BJ (cell line): Measurements from ENCODE around the gene TGM2. TPM values are rescaled to one million over a fixed set of nuclear protein-coding genes. Genes with fewer than 3 reads are reported as not detected.
A peak's percentile ranks its signal among the peaks of the same experiment; 100 is the strongest.

Experiments used
- CTCF ChIA-PET: fragments of 350-600 bp; formaldehyde crosslinking; extraction: SDS; loops from one replicate; lab custom pipeline; 2021; ENCODE audit warnings: antibody characterized with exemption, inconsistent platforms; lab: Yijun Ruan, JAX
- POLR2A ChIA-PET: fragments of 300-600 bp; sonication (Branson Sonifier 250); formaldehyde crosslinking; extraction: SDS; loops from one replicate; lab custom pipeline; 2021; ENCODE audit warnings: antibody characterized with exemption; lab: Charles Lee
- DNase-seq: peaks from one replicate; pipeline ENCODE4 v3.0.0-alpha.2; 2011; ENCODE audit warnings: low read depth
- H3K27me3 ChIP-seq: 2 replicates; pipeline ENCODE4 v1.6.0; 2011; ENCODE audit warnings: low read length; ENCODE audit not compliant: control insufficient read depth, insufficient read depth
- H3K36me3 ChIP-seq: 2 replicates; pipeline ENCODE4 v1.5.1; 2011; ENCODE audit warnings: low read length; ENCODE audit not compliant: control insufficient read depth, insufficient read depth
- H3K4me3 ChIP-seq: 2 replicates; pipeline ENCODE4 v1.5.1; 2011; ENCODE audit warnings: low read depth, mild to moderate bottlenecking, control low read depth, low read length
- CTCF ChIP-seq: IDR thresholded peaks from 2 replicates; pipeline ENCODE4 v1.5.1; 2011; ENCODE audit warnings: low read depth, mild to moderate bottlenecking, control low read depth, inconsistent platforms, low read length, moderate library complexity; ENCODE audit not compliant: insufficient read depth
- polyA plus RNA-seq: library from polyadenylated mRNA; depleted of rRNA; stranded (reverse); fragments of >200 nt; gene quantifications from 2 replicates; pipeline ENCODE4 v1.2.3, GENCODE V29; 2011

TGM2 gene
- polyA plus RNA-seq, 1 experiment, result 397 TPM

GRCh38 chr20:38125157-38126056 is 39.7 kb downstream of the TGM2 start:
- CTCF ChIA-PET, result interaction anchor here (1.1 to 3.2 kb wide), 5 partner anchors 16 to 96 kb away, joined by 3 to 11 read pairs (median 4); no protein-coding TSS in a partner anchor
- DNase-seq, result no peak

GRCh38 chr20:38123021-38123587 is 42.0 kb downstream of the TGM2 start:
- Histone ChIP-seq H3K27me3 (no peaks in the 10 kb centered on the region), H3K36me3 (no peaks in the 10 kb centered on the region), H3K4me3 (no peak overlapping the region)
- no peak for DNase-seq
- no peak for TF ChIP-seq CTCF
- POLR2A ChIA-PET, result interaction anchor here (0.6 kb wide), 1 partner anchor 21 kb away, joined by 3 read pairs; no protein-coding TSS in a partner anchor
- CTCF ChIA-PET, result interaction anchor here (1.2 to 2.6 kb wide), 4 partner anchors 13 to 98 kb away, joined by 3 to 11 read pairs (median 4); no protein-coding TSS in a partner anchor

More at GRCh38 chr20:38125157-38126056, 39.7 kb downstream of the TGM2 start:
- TF ChIP-seq CTCF, result 0 out of 2 replicates have a peak, but pooled peaks have one; percentile 12
- POLR2A ChIA-PET, result no interaction called here
- Histone ChIP-seq H3K4me3 (no peak overlapping the region), H3K36me3 (peaks cover 7% of the 10 kb centered on the region), H3K27me3 (no peaks in the 10 kb centered on the region)

- H3K27me3 ChIP-seq, result no peaks in the 10 kb centered on the region
- ChIA-PET POLR2A (no interaction called here), CTCF (interaction anchor here (0.8 to 2.6 kb wide), 4 partner anchors 9 to 99 kb away, joined by 3 to 11 read pairs (median 4); no protein-coding TSS in a partner anchor)
- no peak for TF ChIP-seq CTCF
- no peaks in the 10 kb centered on the region for H3K36me3 ChIP-seq
- no peak for DNase-seq
- no peak overlapping the region for H3K4me3 ChIP-seq
Measured at GRCh38 chr20:38121741-38122140, 43.3 kb downstream of the TGM2 start.

GRCh38 chr20:38120625-38120988 is 44.5 kb downstream of the TGM2 start:
- POLR2A ChIA-PET, result no interaction called here
- Histone ChIP-seq H3K4me3 (no peak overlapping the region), H3K36me3 (no peaks in the 10 kb centered on the region), H3K27me3 (no peaks in the 10 kb centered on the region)
- TF ChIP-seq CTCF, result no peak
- CTCF ChIA-PET, result no interaction called here
- no peak for DNase-seq

- DNase-seq, result no peak
- no peak for TF ChIP-seq CTCF
- CTCF ChIA-PET, result no interaction called here
- no peaks in the 10 kb centered on the region for H3K36me3 ChIP-seq
- H3K4me3 ChIP-seq, result no peak overlapping the region
- POLR2A ChIA-PET, result no interaction called here
- no peaks in the 10 kb centered on the region for H3K27me3 ChIP-seq
Measured at GRCh38 chr20:38119446-38119845, 45.6 kb downstream of the TGM2 start.
